GM19324 (cell line): Measurements from ENCODE around the gene ZNF644.
"Not testable (repeated sequence)": the region's sequence is repeated elsewhere in the genome, so short reads cannot be mapped to it uniquely, and the experiment has no call there.

Source experiments
- ATAC-seq: cut with Tn5 transposase; IDR thresholded peaks from one replicate; pipeline ENCODE4 v1.9.1; 2021; ENCODE audit warnings: mild to moderate bottlenecking, moderate library complexity; ENCODE audit not compliant: unreplicated experiment, low FRiP score

Gene ZNF644

GRCh38 chr1:90940746-90941145 lies 81.1 kb downstream of the ZNF644 start:
- ATAC-seq, result no peak

DNA sequence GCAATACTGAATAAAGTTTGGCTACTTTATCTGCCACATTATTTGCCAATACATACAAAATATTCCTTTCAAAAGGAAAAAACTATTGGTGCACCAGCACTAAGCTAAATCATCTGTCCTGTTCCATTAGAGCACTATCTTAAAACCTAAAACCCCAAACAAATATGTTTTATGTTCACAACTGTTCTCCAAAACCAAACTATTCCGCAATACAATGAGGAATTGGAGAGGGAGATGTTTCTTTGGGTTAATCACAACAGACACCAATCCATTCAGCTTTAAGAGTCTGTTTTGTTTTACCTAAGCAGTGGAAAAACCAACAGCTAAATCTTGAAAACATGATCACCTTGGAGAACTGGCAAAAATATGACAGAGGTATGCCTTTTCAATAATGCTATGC lies 85.1 kb downstream of the ZNF644 start:
- no peak for ATAC-seq

GRCh38 chr1:90936061-90936460 lies 85.8 kb downstream of the ZNF644 start:
- ATAC-seq, result no peak

- ATAC-seq, result not testable (repeated sequence)
These were observed 93.6 kb downstream of the ZNF644 start for GRCh38 chr1:90928231-90928630.

GRCh38 chr1:90927674-90928073 lies 94.2 kb downstream of the ZNF644 start:
- ATAC-seq, result not testable (repeated sequence)

DNA sequence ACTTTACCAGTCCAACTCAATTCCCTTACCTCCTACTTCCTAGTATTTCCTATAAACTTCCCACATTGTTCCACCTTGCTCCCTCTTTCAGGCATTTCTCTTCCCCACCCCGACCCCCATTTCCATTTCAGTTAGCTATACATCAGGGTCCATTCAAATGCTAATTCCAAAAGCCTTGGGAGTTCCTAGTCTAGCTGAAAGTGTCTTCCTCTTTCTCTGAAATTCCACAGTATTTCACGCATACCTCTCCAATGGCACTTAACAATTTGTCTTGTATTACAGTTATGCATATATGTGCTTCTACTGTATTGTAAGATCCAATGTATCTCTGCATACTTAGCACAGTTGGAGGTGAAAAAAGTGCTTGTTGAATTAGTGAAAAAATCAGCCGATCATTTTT lies 94.9 kb downstream of the ZNF644 start:
- no peak for ATAC-seq

DNA sequence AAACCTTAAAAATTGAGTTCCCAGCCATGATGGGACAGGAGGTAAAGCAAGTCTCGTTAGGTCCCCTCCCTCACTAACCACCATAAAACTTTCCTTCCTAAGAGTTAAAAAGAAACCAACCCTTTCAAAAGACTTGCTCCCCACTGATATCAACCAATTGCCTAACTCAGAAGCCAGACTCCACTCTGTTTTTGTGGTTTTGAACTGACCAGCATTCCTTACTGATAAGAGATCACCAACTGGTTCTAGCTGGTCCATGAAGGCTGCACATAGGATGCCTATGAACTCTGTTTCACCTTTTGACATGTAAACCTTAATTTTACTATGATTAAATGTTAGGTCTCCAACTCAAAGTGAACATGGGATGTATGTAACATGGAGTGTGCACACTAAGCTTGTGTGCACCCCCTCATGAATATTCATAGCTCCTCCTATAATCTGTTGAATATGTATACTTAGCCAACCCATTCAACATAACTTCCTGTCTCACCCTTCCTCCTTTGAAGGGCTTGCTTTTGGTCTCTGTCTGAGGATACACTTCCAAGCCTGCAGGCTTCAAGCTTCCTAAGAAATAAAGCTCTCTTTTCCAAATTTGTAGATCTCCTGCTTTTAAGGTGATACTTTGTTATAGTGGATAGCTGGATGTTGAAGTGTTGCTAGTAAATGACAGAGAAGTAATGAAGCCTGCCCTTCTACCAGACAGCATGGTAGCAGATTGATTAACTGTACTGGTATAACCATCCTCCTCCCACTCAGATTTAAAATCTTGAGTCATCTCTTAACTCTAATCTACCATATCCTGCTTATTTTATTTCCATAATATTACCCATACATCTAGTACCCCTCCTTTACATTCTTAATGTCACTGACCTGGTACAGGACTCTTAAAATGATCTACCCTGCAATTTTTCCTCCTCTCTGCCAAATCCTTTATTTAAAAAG lies 95.6 kb downstream of the ZNF644 start:
- ATAC-seq, result no peak

- no peak for ATAC-seq
These were observed 96.9 kb downstream of the ZNF644 start for GRCh38 chr1:90924982-90925381.

DNA sequence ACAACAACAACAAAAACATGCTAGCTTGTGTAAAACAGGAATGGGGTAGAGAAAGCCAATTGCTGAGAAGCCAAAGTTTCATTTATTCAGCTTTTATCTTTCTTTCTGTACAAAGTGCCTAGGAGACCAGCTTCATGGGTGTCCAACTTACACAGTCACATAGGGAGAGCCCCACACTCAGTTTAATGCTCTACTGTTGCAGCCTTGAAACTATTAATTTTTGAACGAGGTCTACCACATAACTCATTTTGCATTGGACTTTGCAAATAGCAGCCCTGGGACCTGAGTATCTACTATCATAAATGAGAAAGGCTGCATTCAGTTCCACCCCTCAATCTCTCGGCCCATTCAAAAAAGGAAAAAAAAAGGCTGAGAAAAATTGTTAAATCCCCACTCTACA lies 98.8 kb downstream of the ZNF644 start:
- no peak for ATAC-seq

DNA sequence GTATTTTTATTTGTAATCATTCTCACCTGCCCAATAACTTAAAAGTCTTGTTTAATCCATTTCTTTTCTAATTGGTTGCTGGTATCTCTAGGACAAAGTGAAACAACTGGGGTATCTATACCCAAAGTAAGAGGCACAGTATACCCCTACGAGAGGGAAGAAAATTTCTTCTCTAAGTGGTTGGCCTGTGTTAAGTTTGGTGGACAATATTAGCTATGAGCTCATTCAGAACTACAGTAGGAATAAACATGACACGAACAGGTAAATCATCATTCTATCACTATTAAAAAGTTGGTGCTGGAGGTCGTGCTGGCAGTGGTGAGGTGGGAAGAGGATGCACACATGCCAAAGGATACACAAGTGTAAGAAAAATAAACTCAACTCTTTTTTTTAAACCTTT lies 99.6 kb downstream of the ZNF644 start:
- no peak for ATAC-seq

DNA sequence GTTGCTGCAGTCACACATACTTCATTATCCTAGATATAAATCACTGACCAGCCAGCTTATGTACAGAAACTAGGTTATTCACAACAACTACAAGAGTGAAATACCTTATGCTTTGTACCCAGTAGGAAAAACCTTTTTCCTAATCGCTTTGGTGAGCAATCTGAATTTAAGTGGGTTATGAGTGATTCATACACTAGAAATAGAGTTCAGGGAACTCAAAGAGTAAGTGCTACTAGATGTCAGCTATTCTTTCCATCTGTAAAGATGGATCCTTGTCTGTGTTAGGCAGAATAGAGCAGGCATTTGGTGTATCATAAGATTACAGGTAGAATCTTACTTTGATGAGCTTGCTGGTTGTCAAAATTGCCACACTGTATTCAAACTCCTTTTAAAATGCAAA lies 101.9 kb downstream of the ZNF644 start:
- no peak for ATAC-seq

- ATAC-seq, result no peak
These were observed 102.6 kb downstream of the ZNF644 start for GRCh38 chr1:90919190-90919719.

- no peak for ATAC-seq
These were observed 110.5 kb downstream of the ZNF644 start for GRCh38 chr1:90911353-90911752.

DNA sequence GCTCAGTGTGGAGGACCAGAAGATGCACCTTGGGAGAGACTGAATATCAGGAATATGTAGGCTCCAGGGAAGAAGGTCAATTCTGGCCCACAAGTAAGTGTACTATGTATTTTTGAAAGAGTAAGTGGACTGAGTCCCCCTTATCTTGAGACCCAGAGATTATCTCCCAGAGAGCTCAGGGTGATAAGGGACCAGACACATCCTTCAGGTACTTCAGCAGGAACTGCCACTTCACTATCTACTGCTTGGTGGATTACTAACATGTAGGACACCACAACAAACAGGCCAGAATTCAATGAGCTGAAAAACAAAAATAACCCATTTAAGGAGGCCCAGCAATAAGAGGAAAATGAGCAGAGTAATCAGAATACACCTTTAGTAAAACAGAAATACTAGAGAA lies 119.2 kb downstream of the ZNF644 start:
- ATAC-seq, result no peak

DNA sequence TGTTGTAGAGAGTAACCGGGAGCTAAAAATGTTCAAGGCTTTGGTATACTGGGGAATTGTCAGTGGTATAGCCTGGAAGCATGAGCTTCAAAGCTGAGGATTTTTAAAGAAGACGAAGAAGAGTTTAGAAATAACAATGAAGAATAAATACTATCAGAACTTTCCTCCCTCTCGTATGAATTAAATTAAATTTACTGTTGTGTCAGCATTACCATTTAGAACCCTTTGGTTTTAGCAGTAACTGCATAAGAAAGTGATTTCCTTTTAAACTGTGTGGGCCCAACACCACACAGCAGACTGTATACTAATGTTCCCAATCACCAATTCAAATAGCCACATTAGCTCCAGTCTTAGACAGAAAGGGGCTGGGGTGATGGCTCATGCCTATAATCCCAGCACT lies 122.6 kb downstream of the ZNF644 start:
- ATAC-seq, result no peak

GRCh38 chr1:90893679-90894078 lies 128.2 kb downstream of the ZNF644 start:
- not testable (repeated sequence) for ATAC-seq

DNA sequence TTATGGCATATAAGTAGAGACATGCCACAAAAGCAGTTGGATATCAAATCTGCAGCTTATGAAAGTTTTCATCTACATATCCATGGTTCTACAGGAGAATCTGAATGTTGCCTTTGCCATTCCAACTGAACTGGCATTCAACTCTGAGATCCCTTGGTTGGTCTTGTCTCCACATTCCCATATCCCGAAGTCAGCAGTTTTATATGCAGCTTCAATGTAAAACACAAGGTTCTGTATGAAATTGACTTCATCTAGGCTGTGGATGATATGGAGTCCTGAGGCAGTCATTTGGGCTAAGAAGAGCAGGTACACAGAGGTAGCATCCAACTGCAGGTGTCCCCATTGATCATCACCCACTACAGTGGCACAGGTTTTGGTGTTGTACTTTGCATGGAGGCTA lies 129.0 kb downstream of the ZNF644 start:
- not testable (repeated sequence) for ATAC-seq

DNA sequence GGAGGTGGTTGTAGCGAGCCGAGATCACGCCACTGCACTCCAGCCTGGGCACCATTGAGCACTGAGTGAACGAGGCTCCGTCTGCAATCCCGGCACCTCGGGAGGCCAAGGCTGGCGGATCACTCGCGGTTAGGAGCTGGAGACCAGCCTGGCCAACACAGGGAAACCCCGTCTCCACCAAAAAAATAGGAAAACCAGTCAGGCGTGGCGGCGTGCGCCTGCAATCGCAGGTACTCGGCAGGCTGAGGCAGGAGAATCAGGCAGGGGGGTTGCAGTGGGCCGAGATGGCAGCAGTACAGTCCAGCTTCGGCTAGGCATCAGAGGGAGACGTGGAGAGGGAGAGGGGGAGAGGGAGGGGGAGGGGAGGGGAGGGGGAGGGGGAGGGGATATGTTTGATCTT lies 129.6 kb downstream of the ZNF644 start:
- not testable (repeated sequence) for ATAC-seq

- ATAC-seq, result not testable (repeated sequence)
These were observed 130.1 kb downstream of the ZNF644 start for GRCh38 chr1:90891756-90892155.

GRCh38 chr1:90882221-90882620 lies 139.6 kb downstream of the ZNF644 start:
- no peak for ATAC-seq

- no peak for ATAC-seq
These were observed 140.8 kb downstream of the ZNF644 start for GRCh38 chr1:90881034-90881433.

- ATAC-seq, result no peak
These were observed 142.6 kb downstream of the ZNF644 start for GRCh38 chr1:90879281-90879680.
